RPMI8226 (cell line): ENCODE measurements around the gene TFB1M.

ENCODE experiments used
- DNase-seq: peaks from one replicate; pipeline ENCODE4 v3.0.0-alpha.2; 2015

The TFB1M gene

DNA sequence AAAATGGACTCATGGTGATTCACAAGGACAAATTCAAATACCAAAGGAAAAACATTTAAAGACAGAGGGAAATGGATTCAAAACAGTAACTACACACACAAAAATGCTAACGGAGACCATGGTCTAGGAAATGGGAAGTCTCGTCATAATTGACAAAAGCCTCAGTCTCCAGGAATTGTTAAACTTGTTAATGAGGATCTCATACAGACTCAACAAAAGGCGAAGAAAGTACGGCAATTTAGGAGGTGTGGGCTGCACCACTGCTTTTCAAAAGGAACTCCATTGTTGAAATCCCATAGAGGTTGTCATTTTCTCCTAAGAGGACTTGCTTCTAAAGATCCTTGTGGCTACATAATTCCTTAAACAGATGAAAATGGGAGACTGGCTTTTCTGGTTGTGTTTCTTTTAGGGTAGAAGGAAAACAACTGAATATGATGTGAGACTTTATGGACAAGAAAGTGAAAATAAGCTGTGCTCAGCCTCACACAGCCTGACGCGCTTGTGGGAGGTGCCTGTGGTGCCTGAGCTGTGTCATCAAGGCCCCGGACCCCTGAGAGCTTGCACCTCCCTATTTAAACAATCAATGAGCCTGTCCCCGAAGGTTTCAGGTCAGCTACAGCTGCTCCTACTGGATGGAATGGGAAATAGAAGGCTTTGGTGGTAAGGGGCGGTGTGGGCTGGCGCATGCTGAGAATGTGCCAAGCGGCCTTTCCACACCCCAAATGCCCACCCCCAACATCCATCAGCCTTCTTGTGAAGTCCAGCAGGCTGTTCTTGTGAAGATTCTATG is 53.0 kb downstream of the TFB1M start:
- no peak for DNase-seq

DNA sequence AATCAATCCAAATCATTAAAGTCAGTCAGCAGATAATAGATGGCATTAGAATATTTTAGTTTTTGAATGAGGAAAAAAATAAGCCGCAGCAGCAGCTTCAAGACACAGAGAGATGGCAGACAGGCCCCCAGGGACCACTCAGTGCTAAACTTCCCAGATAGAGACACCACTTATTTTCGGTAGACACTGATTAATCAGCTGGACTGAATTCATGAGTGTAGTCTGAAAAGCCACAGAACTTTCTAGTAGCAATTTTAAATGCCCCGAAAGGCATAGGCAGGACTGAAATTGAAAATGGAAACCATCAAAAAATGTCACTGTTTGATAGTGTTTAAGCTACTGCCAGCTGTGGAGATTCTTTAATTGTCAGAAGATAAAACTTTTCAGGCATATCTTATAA is 53.6 kb downstream of the TFB1M start:
- DNase-seq = no peak

DNA sequence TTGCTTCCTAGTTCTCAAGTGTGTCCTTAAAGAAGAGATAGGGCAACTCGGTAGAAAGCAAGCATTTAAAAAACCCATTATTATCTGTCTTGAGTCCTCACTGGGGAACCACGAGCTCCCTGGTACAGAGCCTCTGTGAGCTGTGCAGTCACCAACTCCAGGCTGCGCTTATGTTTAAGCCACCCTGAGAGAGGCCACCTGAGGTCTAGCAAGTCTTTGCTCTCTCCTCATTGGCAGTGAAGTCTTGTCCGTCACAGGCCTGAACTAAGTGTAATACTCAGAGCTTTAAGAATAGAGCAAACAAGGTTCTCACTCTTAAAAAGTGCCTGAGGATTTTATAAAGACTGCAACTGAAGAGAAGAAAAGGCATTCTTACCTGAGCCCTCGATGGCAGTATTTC is 54.4 kb downstream of the TFB1M start:
- no peak for DNase-seq

DNA sequence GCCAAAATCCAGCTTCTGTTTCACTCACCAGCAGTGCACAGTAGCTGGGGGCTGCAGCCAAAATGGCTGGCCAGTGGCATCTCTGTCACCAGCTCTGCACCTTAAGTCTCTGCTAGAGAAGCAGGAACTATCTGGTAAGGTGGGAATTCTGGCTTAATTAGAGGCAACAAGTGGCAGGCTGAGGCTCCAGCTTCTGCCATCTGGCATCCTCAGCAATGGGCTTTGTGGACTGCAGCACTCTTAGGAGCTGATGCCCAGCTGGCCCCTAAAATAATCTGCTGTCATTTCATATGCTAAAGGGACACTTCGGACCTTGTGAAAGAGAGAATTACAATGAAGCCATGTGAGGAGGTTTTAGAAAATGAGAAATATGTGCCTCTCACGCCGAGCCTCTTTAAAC is 55.1 kb downstream of the TFB1M start:
- DNase-seq = no peak

DNA sequence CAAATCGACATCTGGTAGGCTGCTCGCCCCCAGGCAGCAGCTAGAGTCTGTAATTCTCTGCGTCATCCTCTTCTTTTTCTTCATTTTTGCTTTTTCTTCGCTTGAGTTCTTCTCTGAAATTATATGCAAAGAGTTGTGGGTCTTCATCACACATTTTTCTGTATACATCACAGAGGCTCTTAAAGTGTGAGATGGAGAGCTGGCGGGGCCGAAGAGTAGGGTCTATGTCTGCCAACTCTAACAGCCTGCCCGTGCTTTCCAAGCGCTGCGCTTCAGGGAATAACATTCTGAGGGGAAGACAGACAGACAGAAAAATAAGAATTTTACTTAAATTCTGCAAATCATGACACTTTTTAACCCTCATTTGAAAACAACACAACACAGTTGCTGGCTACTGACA is 56.5 kb downstream of the TFB1M start:
- DNase-seq = no peak

DNA sequence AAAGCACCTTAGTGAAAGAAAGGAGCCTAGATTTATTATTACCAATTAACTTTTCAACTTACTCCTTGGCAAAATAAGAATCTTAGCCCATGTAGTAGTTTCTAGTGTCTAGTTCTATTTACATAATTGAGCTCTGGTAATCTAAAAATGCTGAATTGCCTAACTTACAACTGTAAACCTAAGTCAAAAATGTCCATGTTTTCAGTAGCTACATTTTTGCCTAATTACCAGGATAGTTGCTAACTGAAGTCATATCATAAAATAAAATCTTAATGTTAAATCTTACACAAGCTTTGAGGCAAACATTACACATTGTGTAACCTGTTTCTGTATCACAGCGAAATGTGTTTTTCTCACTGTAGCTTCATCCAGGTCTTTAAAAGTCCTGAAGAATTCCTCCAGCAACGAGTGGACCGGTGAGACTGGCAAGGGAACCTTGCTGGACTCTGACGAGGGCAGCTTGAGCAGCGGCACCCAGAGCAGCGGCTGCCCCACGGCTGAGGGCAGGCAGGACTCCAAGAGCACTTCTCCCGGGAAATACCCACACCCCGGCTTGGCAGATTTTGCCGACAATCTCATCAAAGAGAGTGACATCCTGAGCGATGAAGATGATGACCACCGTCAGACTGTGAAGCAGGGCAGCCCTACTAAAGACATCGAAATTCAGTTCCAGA is 58.0 kb downstream of the TFB1M start:
- no peak for DNase-seq

DNA sequence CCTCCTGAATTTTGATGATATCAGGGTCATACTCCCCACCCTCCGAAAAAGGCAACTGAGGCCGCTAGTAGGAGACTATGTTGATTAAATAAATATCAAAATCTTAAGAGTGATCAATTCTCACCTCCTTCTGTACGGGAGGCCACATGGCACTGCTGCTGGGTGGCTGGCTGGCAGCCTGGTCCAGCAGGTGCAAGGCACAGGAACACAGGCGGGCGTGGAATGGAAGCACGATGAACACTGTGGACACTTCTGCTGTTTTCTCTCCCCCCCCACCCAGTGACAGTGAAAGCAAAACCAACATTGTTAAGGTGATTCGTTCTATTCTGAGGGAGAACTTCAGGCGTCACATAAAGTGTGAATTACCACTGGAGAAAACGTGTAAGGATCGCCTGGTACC is 60.1 kb downstream of the TFB1M start:
- no peak for DNase-seq

DNA sequence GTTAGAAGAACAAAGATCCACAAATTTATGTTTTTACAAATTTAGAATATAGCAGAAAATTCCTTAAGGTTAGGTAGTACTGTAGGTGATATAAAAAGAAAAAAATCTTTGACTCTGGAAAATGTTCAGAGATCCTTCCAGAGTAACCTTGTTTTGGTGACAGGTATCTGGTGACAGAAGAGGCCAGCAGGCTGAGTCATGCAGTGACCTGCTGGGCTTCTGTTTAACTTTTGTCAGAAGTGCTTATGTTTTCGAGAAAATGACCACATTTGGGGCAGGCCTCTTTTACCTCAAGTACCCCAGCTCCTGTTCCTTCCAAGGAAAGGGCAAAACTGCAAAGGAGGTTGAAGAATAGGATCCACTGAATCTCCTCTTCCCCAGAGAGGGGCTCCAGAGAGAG is 60.9 kb downstream of the TFB1M start:
- no peak for DNase-seq

DNA sequence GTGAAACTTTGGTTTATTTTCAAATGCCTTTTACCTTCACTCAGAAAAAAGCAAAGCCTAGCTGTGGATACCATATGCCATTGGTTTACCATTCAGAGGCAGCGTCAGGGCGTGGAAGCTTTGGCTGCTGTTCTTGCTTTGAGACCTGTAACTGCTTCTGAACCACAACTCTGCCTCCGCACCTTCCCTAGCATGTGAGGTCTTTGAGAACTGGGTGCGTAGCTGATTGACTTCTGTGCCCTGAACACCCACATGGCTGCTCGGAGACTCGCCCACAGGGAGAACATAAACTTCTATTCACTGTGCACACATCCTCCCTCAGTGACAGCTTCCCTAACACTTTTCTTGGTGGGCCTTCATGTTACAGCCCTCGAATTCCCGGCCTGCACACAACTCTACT is 61.7 kb downstream of the TFB1M start:
- DNase-seq = no peak

DNA sequence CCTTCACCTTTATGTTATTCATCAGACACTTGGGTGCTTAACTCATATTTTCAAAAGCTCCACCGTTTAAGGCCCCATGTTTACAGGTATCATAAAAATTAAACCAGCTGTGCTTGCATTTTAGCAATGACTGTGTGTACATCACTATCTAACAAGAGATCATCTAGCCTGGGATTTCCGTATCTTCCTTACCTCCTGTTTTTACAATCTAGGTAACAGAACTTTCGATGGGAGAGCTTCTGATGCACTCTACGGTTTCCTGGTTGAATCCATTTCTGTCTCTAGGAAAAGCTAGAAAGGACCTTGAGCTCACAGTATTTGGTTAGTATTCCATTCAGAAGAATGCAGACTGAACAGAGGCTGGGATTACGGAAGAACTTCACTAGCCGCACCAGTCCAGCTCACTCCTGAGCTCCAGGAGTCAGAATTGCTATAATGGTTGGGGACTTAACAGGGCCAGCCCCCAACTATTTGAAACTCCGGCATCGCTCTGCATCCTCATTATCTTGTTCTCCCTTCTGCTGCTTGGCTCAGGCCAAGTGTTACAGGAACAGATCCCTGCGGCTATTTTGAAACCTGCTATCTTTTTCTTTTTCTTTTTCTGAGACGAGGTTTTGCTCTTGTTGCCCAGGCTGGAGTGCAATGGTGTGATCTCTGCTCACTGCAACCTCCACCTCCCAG is 63.4 kb downstream of the TFB1M start:
- no peak for DNase-seq

DNA sequence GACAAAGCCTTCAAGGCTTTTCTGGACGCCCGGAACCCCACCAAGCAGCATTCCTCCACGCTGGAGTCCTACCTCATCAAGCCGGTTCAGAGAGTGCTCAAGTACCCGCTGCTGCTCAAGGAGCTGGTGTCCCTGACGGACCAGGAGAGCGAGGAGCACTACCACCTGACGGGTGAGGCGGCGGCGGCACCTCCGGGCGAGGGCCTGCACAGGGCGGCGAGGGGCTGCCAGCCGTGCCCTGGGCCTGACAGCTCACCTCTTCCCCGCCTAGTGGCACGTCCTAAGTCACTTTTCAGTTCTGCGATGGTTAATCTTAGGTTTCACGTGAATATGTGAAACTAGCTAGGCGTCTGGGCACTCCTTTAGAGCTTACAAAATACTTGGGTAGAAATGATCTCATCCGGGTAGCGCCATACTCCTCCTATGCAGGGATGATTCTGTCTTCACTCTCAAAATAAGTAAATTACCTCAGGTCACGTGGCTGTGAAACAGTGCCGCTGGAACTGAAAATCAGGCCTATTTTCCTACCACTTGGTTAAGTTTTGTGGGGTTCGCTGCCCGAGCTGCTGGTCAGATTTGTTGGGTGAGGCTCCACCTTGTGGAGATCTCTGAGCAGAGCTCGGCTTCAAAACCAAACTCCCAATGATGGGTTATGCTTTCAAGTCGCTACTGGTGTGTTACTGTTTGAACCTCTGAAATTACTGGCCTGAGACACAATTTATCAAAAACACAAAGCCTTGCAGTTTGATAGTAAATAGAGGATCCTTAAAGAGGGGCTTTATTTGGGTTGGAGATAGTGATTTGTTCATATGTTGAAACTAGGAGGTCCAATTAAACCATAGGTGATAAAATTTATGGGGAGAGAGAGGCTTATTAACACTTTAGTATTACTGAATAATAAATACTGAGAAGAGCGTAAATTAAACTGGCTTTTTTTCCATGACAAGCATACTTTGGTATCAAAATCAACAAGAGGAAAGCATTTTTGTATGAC is 66.0 kb downstream of the TFB1M start:
- no peak for DNase-seq

DNA sequence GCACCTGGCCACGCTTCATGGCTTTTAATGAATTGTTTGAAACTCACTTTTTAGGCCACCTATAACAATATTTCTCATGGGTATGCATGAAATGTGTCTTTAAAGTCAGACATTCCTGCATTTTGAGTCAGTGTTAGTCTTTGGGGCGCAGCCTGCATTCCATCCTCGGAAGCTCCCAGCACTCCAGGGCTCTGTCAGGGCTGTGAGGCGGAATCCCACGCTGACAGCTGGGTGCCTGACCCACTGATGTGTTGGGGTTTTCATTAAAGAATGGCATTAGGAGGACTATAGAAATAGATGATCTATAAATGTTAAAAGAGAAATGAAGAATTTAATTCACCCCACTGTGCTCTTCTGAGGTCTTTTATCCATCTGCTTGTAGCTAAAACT is 66.7 kb downstream of the TFB1M start:
- DNase-seq = no peak

DNA sequence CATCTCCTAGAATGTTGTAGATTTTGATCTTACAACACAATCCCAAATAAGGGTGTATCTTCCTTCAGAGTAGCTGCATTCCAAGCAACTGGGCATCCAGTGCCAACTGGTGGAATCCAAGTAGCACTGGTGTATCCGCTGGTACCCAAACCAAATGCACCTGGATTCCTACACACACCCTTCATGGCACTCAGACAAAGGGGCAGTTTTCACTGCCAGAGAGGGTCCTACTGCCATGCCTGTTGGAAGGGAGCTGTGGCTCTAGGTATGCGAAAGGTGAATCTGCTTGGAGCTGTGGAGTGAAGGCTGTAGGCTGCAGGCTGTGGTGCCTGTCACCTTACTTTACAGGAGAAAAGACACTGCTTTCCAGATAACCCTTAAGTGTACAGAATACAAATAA is 67.5 kb downstream of the TFB1M start:
- DNase-seq = no peak

DNA sequence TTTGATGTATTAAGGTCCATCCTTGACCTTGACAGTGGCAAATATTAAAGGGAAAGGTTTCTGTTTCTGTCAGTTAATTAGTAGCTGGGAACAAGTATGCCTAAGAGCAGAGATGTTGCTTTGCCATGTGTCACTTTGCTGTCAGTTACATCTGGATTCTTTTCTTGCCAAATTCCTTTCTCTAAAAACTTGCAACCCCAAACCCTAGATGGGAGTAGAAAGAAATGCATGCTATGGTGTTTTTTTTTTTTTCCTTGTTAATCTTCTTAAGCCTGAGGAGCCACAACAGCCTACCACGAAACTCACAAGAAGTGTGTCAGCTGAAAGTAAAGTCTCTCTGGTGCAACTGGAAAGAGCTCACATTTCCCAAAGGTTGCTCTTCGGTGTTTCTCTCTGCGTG is 68.5 kb downstream of the TFB1M start:
- no peak for DNase-seq

DNA sequence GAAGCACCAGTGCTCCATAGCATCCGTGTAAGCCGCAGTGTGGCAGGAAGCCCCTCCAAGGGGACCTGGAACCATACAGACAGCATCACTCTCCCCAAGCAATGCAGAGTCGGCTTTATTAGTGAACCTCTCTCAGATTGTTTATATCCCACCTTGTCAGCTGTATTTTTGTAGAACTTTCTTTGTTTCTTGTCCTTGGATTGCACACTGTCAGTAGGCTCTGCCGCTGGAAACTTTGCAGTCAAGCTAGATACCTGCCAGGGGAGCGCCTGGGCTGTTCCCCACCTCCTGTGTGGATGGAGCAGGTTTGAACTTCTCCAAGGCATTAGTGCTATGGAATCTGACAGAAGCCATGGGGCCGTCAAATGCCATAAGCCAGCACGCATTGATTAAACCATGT is 69.1 kb downstream of the TFB1M start:
- DNase-seq = no peak

DNA sequence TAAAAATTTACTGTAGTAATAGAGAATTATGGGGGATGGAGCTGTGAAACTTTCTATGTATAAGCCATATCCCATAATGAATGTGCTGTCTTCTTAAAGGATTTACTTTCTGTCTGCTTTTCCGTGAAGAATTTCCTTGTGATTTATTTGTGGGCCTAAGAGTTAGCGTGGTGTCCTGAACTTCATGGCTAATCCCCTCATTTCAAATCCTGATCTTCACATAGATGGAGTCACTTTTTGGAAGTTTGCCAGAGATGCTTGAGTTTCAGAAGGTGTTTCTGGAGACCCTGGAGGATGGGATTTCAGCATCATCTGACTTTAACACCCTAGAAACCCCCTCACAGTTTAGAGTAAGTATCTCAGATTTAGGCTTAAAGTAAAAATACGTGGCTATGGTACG is 69.8 kb downstream of the TFB1M start:
- no peak for DNase-seq

DNA sequence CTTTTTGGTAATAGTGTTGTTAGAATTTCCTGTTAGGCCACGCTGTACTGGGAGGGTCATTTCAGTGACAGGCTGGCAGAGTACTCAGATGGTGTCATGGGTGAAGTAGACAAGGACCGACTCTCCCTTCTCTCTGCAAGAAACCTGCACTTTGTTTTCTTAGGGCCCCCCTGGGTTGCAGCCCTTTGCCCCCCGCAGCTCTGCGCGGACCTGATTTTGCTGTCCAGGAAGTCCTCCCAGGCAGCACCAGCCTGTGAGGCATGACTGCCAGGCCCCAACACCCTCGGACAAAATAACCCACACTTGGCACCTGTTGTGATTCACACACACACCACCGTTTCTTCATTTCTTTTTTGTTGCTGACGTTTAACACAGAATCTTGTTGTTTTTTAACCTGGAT is 72.3 kb downstream of the TFB1M start:
- DNase-seq = no peak

DNA sequence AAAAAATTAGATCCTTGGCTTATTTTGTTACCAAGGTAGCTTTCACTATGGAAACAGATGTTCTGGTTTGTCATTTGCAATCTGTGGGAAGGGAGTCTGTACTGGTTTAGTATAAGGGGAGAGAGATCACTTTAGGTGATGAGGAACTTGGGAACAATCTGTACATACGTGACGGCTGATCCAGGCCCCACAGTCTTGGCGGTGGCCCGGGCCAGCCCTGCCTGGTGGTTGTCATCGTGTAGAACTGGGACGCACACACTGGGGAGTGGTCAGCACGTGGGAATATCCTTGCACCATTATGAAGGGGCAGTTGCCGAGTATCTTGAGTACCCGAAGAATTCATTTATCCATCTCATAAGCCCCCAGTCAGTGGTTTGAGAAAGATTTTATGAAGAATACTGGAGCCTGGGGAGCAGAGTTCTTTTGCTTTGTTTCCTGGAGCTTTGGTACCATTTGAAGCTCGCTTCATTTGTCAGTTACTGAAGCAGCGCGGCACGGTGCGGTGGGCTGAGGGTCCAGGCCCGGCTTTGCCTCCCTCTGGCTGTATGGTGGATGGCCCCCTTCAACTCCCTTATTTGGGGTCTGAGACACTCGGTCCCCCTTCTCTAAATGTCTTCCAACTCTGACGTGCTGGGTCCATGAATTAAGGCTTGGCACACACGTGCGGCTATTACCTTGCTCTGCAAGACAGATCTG is 73.2 kb downstream of the TFB1M start:
- no peak for DNase-seq

DNA sequence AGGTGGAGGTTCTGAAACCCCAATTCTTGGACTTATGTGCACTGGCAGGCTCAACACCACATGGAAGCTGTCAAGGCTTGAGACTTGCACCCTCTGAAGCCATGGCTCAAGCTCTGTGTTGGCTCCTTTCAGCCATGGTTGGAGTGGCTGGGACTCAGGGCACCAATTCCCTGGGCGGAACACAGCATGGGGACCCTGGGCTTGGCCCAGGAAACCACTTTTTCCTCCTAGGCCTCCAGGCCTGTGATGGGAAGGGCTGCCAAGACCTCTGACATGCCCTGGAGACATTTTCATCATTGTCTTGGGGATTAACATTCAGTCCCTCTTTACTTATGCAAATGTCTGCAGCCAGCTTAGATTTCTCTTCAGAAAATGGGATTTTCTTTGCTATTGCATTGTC is 76.7 kb downstream of the TFB1M start:
- DNase-seq = no peak

DNA sequence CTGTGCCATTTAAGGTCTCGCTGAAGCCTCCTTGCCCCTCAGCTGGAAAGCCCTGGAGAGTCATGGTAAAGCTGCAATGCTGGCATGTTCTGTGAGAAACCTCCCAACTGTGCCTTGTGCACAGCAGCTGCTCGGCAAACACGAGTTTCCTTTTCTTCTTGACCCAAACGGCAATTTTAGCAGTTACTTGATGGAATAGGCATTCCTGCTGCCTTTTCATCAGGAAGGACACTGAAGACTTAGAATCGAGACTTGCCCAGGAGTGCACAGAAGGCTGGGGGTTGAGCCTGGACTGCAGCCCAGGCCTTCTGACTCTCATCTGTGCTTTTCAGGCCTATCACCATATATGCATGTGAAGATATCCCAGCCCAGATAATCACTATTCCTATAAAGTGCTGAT is 79.2 kb downstream of the TFB1M start:
- no peak for DNase-seq

DNA sequence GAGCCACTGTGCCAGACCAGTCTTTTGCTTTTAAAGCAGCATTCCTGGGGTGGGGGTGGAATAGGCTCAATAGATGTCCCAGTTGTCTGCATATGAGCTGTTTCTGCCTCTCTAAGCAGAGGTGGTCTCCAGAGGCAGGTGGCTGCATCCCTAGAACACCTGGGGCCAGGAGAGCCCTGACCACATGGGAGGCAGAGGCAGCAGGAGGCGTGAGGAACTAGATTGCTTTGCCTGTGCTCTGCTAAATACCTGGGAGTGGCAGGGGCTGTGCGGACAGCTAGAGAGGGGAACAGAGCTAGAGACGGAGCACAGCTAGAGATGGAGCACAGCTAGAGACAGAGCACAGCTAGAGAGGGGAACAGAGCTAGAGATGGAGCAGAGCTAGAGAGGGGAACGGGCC is 79.6 kb downstream of the TFB1M start:
- no peak for DNase-seq

DNA sequence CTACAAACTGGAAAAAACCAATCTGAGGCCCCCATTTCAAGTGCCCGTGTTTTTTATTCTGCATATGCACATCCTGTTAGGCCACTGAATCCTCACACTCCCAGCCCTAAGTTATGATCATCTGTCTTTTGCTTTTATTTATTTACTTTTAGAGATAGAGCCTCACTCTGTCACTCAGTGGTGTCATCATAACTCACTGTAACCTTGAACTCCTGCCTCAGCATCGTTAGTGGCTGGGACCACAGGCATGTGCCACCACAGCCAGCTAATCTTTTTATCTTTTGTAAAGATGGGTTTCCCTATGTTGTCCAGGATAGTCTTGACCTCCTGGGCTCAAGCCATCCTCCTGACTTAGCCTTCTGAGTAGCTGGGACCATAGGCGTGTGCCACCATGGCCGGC is 80.1 kb downstream of the TFB1M start:
- no peak for DNase-seq
